ENCODE data around the gene NDST1.

The NDST1 gene

DNA sequence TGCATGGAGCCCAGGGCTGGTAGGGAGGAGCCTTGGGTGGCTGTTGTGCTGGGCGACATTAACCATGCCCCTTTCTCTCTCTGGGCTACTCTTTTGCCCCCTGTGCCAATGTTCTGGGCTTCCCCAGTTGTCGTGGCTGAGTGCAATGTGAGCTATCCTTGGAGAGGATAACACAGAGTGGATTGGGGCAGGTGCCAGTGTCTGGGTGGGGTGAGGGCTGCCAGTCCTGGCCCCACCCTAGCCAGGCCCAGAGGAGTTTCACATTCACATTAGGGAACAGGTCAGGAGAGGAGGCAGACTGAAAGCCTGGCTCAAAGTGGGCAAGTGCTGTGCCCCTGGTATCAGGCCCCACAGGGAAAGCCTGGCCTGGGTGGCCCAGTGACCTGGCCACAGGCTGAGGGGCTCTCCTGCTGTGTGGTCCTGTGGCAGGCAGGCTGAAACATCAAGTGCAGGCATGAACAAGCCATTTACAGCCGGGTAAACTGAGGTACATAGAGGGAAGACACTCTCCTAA, 7.5 kb upstream of the NDST1 start:
- H3K27ac ChIP-seq (ENCODE audit: low read length), result no peak overlapping the region
- H3K4me1 ChIP-seq (ENCODE audit: control insufficient read depth, insufficient read depth, low read length), result peaks cover 93% of the 10 kb centered on the region
- H3K36me3 ChIP-seq (ENCODE audit: control insufficient read depth in 2 of 2, insufficient read depth in 2 of 2, low read length in 2 of 2), result peaks cover 2 to 7% of the 10 kb centered on the region in 2 donors
- no peaks in the 10 kb centered on the region for H3K27me3 ChIP-seq (ENCODE audit: control insufficient read depth in 1 of 2, insufficient read depth in 2 of 2, low read length in 2 of 2)
- H3K9ac ChIP-seq (ENCODE audit: low read length in 2 of 2), result peak overlapping the region in 1 of 2 donors; percentile 5
- no peaks in the 10 kb centered on the region for H3K9me3 ChIP-seq (ENCODE audit: control insufficient read depth in 2 of 2, low read length in 2 of 2)
- H3K4me3 ChIP-seq (ENCODE audit: low read length in 2 of 2), result peak overlapping the region in 1 of 2 donors; percentile 35

GRCh38 chr5:150500905-150501304, 7.0 kb upstream of the NDST1 start:
- Histone ChIP-seq H3K9ac (ENCODE audit: low read length in 2 of 2) (no peak overlapping the region), H3K27ac (ENCODE audit: low read length) (no peak overlapping the region), H3K9me3 (ENCODE audit: control insufficient read depth in 2 of 2, low read length in 2 of 2) (no peaks in the 10 kb centered on the region), H3K36me3 (ENCODE audit: control insufficient read depth in 2 of 2, insufficient read depth in 2 of 2, low read length in 2 of 2) (peaks cover 2 to 7% of the 10 kb centered on the region in 2 donors), H3K27me3 (ENCODE audit: control insufficient read depth in 1 of 2, insufficient read depth in 2 of 2, low read length in 2 of 2) (no peaks in the 10 kb centered on the region), H3K4me3 (ENCODE audit: low read length in 2 of 2) (no peak overlapping the region), H3K4me1 (ENCODE audit: control insufficient read depth, insufficient read depth, low read length) (peaks cover 90% of the 10 kb centered on the region)

DNA sequence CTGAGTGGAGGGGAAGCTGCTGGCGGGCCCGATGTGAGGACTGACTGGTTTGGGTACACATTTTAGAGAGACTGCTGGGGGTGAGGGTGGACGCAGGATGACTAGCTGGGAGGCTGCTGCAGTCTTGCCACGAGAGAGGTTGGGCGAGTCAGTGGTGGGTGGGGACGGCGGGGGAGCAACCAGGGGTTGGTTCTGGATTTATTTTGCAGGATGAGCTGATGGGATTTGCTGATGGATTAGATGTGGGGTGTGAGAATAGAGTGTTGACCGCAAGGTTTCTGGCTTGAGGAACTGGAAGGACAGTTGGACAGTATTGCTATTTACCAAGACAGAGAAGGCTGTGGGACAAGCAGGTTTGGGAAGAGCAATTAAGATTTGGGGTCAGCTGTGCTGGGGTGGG, 5.8 kb upstream of the NDST1 start:
- H3K9me3 ChIP-seq (ENCODE audit: control insufficient read depth in 2 of 2, low read length in 2 of 2), result no peaks in the 10 kb centered on the region
- H3K36me3 ChIP-seq (ENCODE audit: control insufficient read depth in 2 of 2, insufficient read depth in 2 of 2, low read length in 2 of 2), result peaks cover 2 to 7% of the 10 kb centered on the region in 2 donors
- peaks cover 93% of the 10 kb centered on the region for H3K4me1 ChIP-seq (ENCODE audit: control insufficient read depth, insufficient read depth, low read length)
- no peak overlapping the region for H3K27ac ChIP-seq (ENCODE audit: low read length)
- H3K9ac ChIP-seq (ENCODE audit: low read length in 2 of 2), result no peak overlapping the region
- H3K27me3 ChIP-seq (ENCODE audit: control insufficient read depth in 1 of 2, insufficient read depth in 2 of 2, low read length in 2 of 2), result no peaks in the 10 kb centered on the region
- no peak overlapping the region for H3K4me3 ChIP-seq (ENCODE audit: low read length in 2 of 2)

- Histone ChIP-seq H3K27ac (ENCODE audit: low read length) (no peak overlapping the region), H3K27me3 (ENCODE audit: control insufficient read depth in 1 of 2, insufficient read depth in 2 of 2, low read length in 2 of 2) (no peaks in the 10 kb centered on the region), H3K4me1 (ENCODE audit: control insufficient read depth, insufficient read depth, low read length) (peaks cover 93% of the 10 kb centered on the region), H3K36me3 (ENCODE audit: control insufficient read depth in 2 of 2, insufficient read depth in 2 of 2, low read length in 2 of 2) (peaks cover 2 to 7% of the 10 kb centered on the region in 2 donors), H3K9me3 (ENCODE audit: control insufficient read depth in 2 of 2, low read length in 2 of 2) (no peaks in the 10 kb centered on the region), H3K4me3 (ENCODE audit: low read length in 2 of 2) (no peak overlapping the region), H3K9ac (ENCODE audit: low read length in 2 of 2) (no peak overlapping the region)
These were observed 5.1 kb upstream of the NDST1 start for GRCh38 chr5:150502847-150503246.

- H3K9me3 ChIP-seq (ENCODE audit: control insufficient read depth in 2 of 2, low read length in 2 of 2), result no peaks in the 10 kb centered on the region
- H3K4me1 ChIP-seq (ENCODE audit: control insufficient read depth, insufficient read depth, low read length), result peaks cover 93% of the 10 kb centered on the region
- H3K9ac ChIP-seq (ENCODE audit: low read length in 2 of 2), result no peak overlapping the region
- H3K4me3 ChIP-seq (ENCODE audit: low read length in 2 of 2), result no peak overlapping the region
- H3K27me3 ChIP-seq (ENCODE audit: control insufficient read depth in 1 of 2, insufficient read depth in 2 of 2, low read length in 2 of 2), result no peaks in the 10 kb centered on the region
- peak overlapping the region; percentile 24 for H3K27ac ChIP-seq (ENCODE audit: low read length)
- peaks cover 2 to 7% of the 10 kb centered on the region in 2 donors for H3K36me3 ChIP-seq (ENCODE audit: control insufficient read depth in 2 of 2, insufficient read depth in 2 of 2, low read length in 2 of 2)
These were observed 4.5 kb upstream of the NDST1 start for GRCh38 chr5:150503386-150503785.

DNA sequence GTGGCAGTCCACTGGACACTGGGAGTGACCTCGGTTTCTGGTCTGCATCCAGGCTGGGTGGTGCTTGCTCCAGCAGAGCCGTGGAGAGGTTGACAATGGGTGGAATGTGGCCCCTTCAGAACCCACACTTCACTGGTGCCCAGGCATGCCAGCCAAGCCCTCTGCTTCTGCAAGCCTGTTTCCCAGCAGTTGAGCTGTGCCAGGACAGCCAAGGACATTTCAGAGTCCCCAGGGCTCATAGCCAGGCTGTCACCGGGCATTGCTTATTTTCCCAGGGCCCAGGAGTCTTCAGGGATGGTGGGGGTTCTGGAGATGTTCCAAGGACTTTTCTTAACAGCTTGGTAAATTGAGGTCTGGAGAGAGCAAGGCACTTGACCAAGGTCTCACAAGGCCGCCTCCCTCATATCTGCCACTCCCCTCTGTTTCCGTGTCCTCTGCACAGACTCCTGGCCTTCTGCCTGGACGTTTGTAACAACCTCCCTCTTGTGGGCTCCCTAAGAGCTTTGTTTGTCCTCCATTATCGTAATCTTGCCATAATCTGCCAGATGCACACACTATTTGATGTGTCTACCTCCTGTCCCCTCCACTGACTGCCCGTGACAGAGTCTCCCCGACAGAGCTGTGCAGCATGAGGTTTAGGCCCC, 3.8 kb upstream of the NDST1 start:
- peak overlapping the region in 1 of 2 donors; percentile 21 for H3K9ac ChIP-seq (ENCODE audit: low read length in 2 of 2)
- peaks cover 2 to 6% of the 10 kb centered on the region in 2 donors for H3K36me3 ChIP-seq (ENCODE audit: control insufficient read depth in 2 of 2, insufficient read depth in 2 of 2, low read length in 2 of 2)
- peak overlapping the region; percentile 24 for H3K27ac ChIP-seq (ENCODE audit: low read length)
- no peaks in the 10 kb centered on the region for H3K27me3 ChIP-seq (ENCODE audit: control insufficient read depth in 1 of 2, insufficient read depth in 2 of 2, low read length in 2 of 2)
- no peaks in the 10 kb centered on the region for H3K9me3 ChIP-seq (ENCODE audit: control insufficient read depth in 2 of 2, low read length in 2 of 2)
- peak overlapping the region in 1 of 2 donors; percentile 29 for H3K4me3 ChIP-seq (ENCODE audit: low read length in 2 of 2)
- H3K4me1 ChIP-seq (ENCODE audit: control insufficient read depth, insufficient read depth, low read length), result peaks cover 93% of the 10 kb centered on the region

- Histone ChIP-seq H3K27me3 (ENCODE audit: control insufficient read depth in 1 of 2, insufficient read depth in 2 of 2, low read length in 2 of 2) (no peaks in the 10 kb centered on the region), H3K4me3 (ENCODE audit: low read length in 2 of 2) (no peak overlapping the region), H3K4me1 (ENCODE audit: control insufficient read depth, insufficient read depth, low read length) (peaks cover 91% of the 10 kb centered on the region), H3K27ac (ENCODE audit: low read length) (no peak overlapping the region), H3K36me3 (ENCODE audit: control insufficient read depth in 2 of 2, insufficient read depth in 2 of 2, low read length in 2 of 2) (peaks cover 2 to 3% of the 10 kb centered on the region in 2 donors), H3K9me3 (ENCODE audit: control insufficient read depth in 2 of 2, low read length in 2 of 2) (no peaks in the 10 kb centered on the region), H3K9ac (ENCODE audit: low read length in 2 of 2) (no peak overlapping the region)
These were observed 2.9 kb upstream of the NDST1 start for GRCh38 chr5:150505041-150505511.

DNA sequence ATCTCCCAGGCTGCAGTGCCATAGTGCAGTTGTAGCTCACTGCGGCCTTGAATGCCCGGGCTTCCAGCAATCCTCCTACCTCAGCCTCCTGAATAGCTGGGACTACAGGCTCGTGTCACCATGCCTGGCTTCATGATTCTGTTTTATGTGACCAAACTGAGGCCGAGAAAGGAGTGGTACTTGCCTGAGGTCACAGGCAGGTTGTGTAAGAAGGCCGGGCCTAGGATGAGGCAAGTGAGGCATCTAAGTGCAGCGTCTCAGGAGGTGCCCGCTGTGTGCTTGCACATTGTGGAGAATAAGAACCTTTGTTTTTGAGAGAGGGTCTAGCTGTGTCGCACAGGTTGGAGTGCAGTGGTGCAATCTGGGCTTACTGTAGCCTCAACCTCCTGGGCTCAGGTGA, 2.1 kb upstream of the NDST1 start:
- Histone ChIP-seq H3K27me3 (ENCODE audit: control insufficient read depth in 1 of 2, insufficient read depth in 2 of 2, low read length in 2 of 2) (no peaks in the 10 kb centered on the region), H3K4me3 (ENCODE audit: low read length in 2 of 2) (no peak overlapping the region), H3K9ac (ENCODE audit: low read length in 2 of 2) (no peak overlapping the region), H3K9me3 (ENCODE audit: control insufficient read depth in 2 of 2, low read length in 2 of 2) (no peaks in the 10 kb centered on the region), H3K27ac (ENCODE audit: low read length) (no peak overlapping the region), H3K4me1 (ENCODE audit: control insufficient read depth, insufficient read depth, low read length) (peaks cover 91% of the 10 kb centered on the region), H3K36me3 (ENCODE audit: control insufficient read depth in 2 of 2, insufficient read depth in 2 of 2, low read length in 2 of 2) (peaks cover 2 to 3% of the 10 kb centered on the region in 2 donors)

GRCh38 chr5:150506571-150507473, 1.1 kb upstream of the NDST1 start:
- Histone ChIP-seq H3K4me1 (ENCODE audit: control insufficient read depth, insufficient read depth, low read length) (peaks cover 91% of the 10 kb centered on the region), H3K9me3 (ENCODE audit: control insufficient read depth in 2 of 2, low read length in 2 of 2) (no peaks in the 10 kb centered on the region), H3K36me3 (ENCODE audit: control insufficient read depth in 2 of 2, insufficient read depth in 2 of 2, low read length in 2 of 2) (no peaks in the 10 kb centered on the region), H3K27ac (ENCODE audit: low read length) (peak overlapping the region; percentile 31), H3K4me3 (ENCODE audit: low read length in 2 of 2) (no peak overlapping the region), H3K27me3 (ENCODE audit: control insufficient read depth in 1 of 2, insufficient read depth in 2 of 2, low read length in 2 of 2) (no peaks in the 10 kb centered on the region), H3K9ac (ENCODE audit: low read length in 2 of 2) (no peak overlapping the region)

DNA sequence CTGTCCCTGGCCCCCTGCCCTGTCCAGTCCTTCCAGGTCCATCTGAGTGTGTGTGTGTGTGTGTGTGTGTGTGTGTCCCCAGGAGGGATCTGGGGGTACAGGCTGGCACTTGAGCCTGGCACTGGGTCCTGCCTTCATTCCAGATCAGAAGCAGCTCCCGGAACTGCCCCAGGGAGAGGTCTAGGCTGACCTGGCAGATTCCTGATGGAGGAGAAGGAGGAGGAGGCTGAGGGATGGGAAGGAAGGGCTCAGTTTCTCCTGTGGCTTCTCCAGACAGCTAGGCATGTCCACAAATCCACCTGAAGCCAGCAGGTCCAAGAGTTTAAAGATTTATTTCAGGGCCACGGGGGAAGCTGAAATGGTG, 328 bp downstream of the NDST1 start:
- H3K4me3 ChIP-seq (ENCODE audit: low read length in 2 of 2), result peak overlapping the region in 1 of 2 donors; percentile 22
- H3K4me1 ChIP-seq (ENCODE audit: control insufficient read depth, insufficient read depth, low read length), result peaks cover 88% of the 10 kb centered on the region

More for the DNA sequence above, 328 bp downstream of the NDST1 start:
- Histone ChIP-seq H3K9me3 (ENCODE audit: control insufficient read depth in 2 of 2, low read length in 2 of 2) (no peaks in the 10 kb centered on the region), H3K27me3 (ENCODE audit: control insufficient read depth in 1 of 2, insufficient read depth in 2 of 2, low read length in 2 of 2) (no peaks in the 10 kb centered on the region), H3K36me3 (ENCODE audit: control insufficient read depth in 2 of 2, insufficient read depth in 2 of 2, low read length in 2 of 2) (no peaks in the 10 kb centered on the region), H3K9ac (ENCODE audit: low read length in 2 of 2) (peak overlapping the region in 1 of 2 donors; percentile 4), H3K27ac (ENCODE audit: low read length) (peak overlapping the region; percentile 18)

Data from stomach smooth muscle (tissue), 2 donors.